ENCODE results near the gene ZBTB17.
"Not testable (repeated sequence)": the region's sequence is repeated elsewhere in the genome, so short reads cannot be mapped to it uniquely, and the experiment has no call there.

ZBTB17 gene

DNA sequence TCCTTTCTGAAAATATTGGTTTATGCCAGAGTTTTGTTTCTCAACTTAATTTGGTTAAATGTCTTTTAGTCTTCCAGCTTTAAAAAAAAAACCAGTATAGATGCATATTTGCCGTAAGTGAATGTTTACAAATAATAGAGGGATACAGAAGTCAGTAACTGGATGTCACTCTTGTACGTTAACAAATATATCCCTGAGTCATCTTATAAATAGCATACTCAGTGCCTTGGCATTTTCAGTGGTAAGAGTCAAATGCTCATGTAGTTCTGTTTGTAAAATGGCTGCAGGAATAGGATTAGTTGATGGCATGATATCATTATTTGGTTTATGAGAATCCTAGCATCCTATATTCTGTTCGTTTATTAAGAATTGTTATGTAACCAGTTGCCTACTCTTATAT lies 73.0 kb downstream of the ZBTB17 start:
- in situ Hi-C loops (cut with HindIII; ENCODE audit: low sequenced_read_pairs) = no loop called here

GRCh38 chr1:15900662-15901279 lies 75.1 kb downstream of the ZBTB17 start:
- in situ Hi-C loops (cut with HindIII; ENCODE audit: low sequenced_read_pairs) = no loop called here

- in situ Hi-C loops (cut with HindIII; ENCODE audit: low sequenced_read_pairs) = no loop called here
These were observed 76.6 kb downstream of the ZBTB17 start for GRCh38 chr1:15899266-15899665.

DNA sequence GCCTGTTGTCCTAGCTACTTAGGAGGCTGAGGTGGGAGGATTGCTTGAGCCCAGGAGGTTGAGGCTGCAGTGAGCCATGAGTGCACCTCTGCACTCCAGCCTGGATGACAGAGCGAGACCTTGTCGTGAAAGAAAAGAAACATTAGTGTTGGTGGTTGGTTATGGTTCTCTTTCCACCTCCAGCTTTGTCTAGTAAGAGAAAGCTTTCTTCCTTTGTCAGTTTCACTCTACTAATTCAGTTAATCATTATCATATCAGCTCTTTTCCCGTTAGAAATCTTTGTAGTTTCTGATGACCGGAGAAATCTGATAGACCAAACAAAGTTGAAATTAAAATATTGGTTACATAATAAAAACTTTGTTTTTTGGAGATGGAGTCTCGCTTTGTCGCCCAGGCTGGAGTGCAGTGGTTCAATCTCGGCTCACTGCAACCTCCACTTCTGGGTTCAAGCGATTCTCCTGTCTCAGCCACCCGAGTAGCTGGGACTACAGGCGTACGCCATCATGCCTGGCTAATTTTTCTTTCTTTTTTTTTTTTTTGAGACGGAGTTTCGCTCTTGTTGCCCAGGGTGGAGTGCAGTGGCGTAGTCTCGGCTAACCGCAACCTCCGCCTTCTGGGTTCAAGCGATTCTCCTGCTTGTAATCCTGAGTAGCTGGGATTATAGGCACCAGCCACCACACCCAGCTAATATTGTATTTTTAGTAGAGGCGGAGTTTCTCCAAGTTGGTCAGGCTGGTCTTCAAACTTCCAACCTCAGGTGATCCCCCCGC lies 78.9 kb downstream of the ZBTB17 start:
- in situ Hi-C loops (cut with HindIII; ENCODE audit: low sequenced_read_pairs) = not testable (repeated sequence)

GRCh38 chr1:15895233-15895632 lies 80.7 kb downstream of the ZBTB17 start:
- in situ Hi-C loops (cut with HindIII; ENCODE audit: low sequenced_read_pairs) = no loop called here

DNA sequence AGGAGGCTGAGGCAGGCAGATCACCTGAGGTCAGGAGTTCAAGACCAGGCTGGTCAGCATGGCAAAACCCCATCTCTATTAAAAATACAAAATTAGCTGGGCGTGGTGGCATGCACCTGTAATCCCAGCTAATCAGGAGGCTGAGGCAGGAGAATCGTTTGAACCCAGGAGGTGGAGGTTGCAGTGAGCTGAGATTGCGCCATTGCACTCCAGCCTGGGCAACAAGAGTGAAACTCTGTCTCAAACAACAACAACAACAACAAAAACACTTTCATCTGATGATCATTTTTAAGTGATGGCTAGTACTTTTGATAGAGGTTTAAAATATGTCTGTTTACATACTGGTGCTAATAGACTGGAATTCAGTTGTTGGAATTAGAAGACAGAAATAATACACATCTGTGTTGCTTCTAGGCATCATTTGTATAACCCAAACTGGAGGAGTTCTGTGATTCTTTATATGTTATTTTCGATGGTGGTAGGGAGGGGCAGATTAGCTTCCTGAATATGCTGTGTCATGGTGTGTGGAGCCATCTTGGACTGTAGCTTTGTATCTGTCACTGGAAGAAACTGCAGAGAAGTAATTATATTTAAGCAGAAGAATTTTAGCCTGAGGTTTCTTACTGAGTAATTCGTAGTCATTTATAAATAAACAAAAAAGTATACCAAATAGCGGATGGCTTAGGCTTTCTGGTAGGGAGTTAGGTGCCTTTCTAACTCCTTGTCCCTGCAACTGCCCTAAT lies 82.9 kb downstream of the ZBTB17 start:
- in situ Hi-C loops (cut with HindIII; ENCODE audit: low sequenced_read_pairs) = not testable (repeated sequence)
